ENCODE results near the gene MIEF1. TPM values are rescaled to one million over a fixed set of nuclear protein-coding genes. Genes with fewer than 3 reads are reported as not detected.

Gene MIEF1
- total and polyA plus RNA-seq, 2 of the 8 experiments (the other 6 are each of a cell fraction or from before 2014, with no cell fraction given), result 16.8 to 32.7 TPM

DNA sequence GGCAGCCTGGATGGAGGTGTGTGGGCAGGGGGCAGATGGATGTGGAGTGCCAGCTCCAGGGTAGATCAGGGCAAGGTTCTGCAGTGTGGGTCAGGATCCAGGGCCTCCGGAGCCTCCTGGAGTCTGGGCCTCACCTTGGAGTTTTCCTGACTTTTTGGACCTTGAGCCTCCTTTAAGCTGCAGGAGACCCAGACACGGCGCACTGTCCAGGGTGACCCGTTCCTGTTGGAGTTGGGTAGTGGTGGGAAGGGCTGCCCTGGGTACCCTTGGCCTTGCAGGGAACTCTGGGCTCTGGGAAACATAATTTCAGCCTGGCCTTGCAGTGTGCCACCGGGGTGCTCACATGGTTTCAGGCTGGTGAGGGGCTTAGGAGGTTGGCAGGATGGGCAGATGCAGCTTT is 28.2 kb upstream of the MIEF1 start:
- ChIA-PET POLR2A (ENCODE audit: partially characterized antibody) (interaction anchor here (0.6 to 1.7 kb wide), 2 partner anchors 44 to 405 kb away, joined by 5 read pairs; no protein-coding TSS in a partner anchor), CTCF (ENCODE audit: partially characterized antibody) (interaction anchor here (0.6 to 3.2 kb wide), 4 partner anchors 17 to 242 kb away, joined by 3 to 11 read pairs (median 4); no protein-coding TSS in a partner anchor)
- Histone ChIP-seq H3K4me1 (replicated peaks in 1 of 4; ENCODE audit: control insufficient read depth in 3 of 4, insufficient read depth in 4 of 4, low read length in 3 of 4) (peaks cover 16 to 51% (median 39%) of the 10 kb centered on the region in 4 experiments), H3K4me3 (ENCODE audit: extremely low read depth in 1 of 4, insufficient read depth in 2 of 4, low read depth in 3 of 4, low read length in 4 of 4) (no peak overlapping the region), H2BK5ac (ENCODE audit: low read depth, low read length) (0 out of 2 replicates have a peak overlapping the region, but pooled peaks have one; percentile 30), H4K8ac (ENCODE audit: extremely low read depth, insufficient read depth, low read length) (no peak overlapping the region), H4K20me1 (replicated peaks in 1 of 2; ENCODE audit: control insufficient read depth in 1 of 2, insufficient read depth in 2 of 2, low read length in 2 of 2) (peaks cover 7 to 12% of the 10 kb centered on the region in 2 experiments), H3K18ac (ENCODE audit: extremely low read depth, low read length) (peak overlapping the region; percentile 1; the same call in 1 of the 2 replicates), H2AK5ac (ENCODE audit: low read depth, low read length) (no peak overlapping the region), H3K4me2 (ENCODE audit: insufficient read depth in 1 of 2, low read depth in 2 of 2, low read length in 2 of 2) (no peak overlapping the region), H3K79me1 (ENCODE audit: low read depth, low read length) (peaks cover 3% of the 10 kb centered on the region), H3K56ac (replicated peaks; ENCODE audit: insufficient read length, low read depth, low read length) (no peak overlapping the region), H3K23ac (ENCODE audit: insufficient read length) (no peak overlapping the region), H3K27ac (ENCODE audit: low read depth, low read length) (no peak overlapping the region), H3K79me2 (ENCODE audit: control insufficient read depth in 1 of 2, insufficient read depth in 2 of 2, low read length in 2 of 2) (no peaks in the 10 kb centered on the region), H3K14ac (ENCODE audit: insufficient read length) (no peak overlapping the region), H3K9me3 (ENCODE audit: insufficient read depth in 2 of 2, low read depth in 1 of 2, low read length in 1 of 2) (no peaks in the 10 kb centered on the region), H3K23me2 (ENCODE audit: low read depth, low read length) (no peaks in the 10 kb centered on the region), H3K27me3 (replicated peaks in 1 of 4; ENCODE audit: control insufficient read depth in 3 of 4, extremely low read depth in 1 of 4, insufficient read depth in 3 of 4, low read length in 3 of 4) (no peaks in the 10 kb centered on the region), H2BK120ac (replicated peaks; ENCODE audit: low read depth, low read length) (no peak overlapping the region), H3K36me3 (ENCODE audit: control insufficient read depth in 2 of 4, insufficient read depth in 4 of 4, low read length in 3 of 4) (no peaks in the 10 kb centered on the region), H4K5ac (ENCODE audit: insufficient read length, low read depth, low read length) (no peak overlapping the region), H2BK15ac (ENCODE audit: low read length) (peak overlapping the region; percentile 46; the same call in 1 of the 2 replicates), H2BK20ac (ENCODE audit: low read length) (peak overlapping the region; percentile 15; the same call in 1 of the 2 replicates), H3K9ac (replicated peaks in 1 of 4; ENCODE audit: extremely low read depth in 1 of 4, low read depth in 3 of 4, low read length in 3 of 4) (no peak overlapping the region), H3K4ac (replicated peaks; ENCODE audit: insufficient read length, low read depth, low read length) (no peak overlapping the region), H2BK12ac (ENCODE audit: low read depth, low read length) (peak overlapping the region; percentile 81; the same call in 1 of the 2 replicates), H2AFZ (ENCODE audit: low read length) (no peak overlapping the region), H4K91ac (replicated peaks; ENCODE audit: insufficient read length, low read length) (peak overlapping the region; percentile 15)
- no peak for TF ChIP-seq MAFK (IDR thresholded peaks at IDR 0.05; ENCODE audit: low read depth, low read length)
- no peak for TF ChIP-seq EGR1 (IDR thresholded peaks at IDR 0.05; ENCODE audit: borderline replicate concordance, low read depth, low read length)
- TF ChIP-seq SP1 (IDR thresholded peaks at IDR 0.05; ENCODE audit: low read depth, low read length), result no peak
- TF ChIP-seq ATF2 (IDR thresholded peaks at IDR 0.05; ENCODE audit: low read length), result no peak
- no peak for TF ChIP-seq CREB1 (IDR thresholded peaks at IDR 0.05)
- TF ChIP-seq SRF (IDR thresholded peaks at IDR 0.05; ENCODE audit: low read depth, low read length), result no peak
- FAIRE-seq, result no peak
- 92% methylated on average over 4 of the region's 5 CpGs; no CpG with 5 or more reads in 1 of the 2 experiments for WGBS, 2 experiments (ENCODE audit: extremely low coverage in 1 of 2, insufficient coverage in 1 of 2, insufficient read length in 1 of 2, insufficient replicate concordance in 2 of 2, low coverage in 1 of 2, low lambda C conversion rate in 2 of 2, missing lambda C conversion rate in 1 of 2)
- no peak for DNase-seq (ENCODE audit: low read depth in 1 of 2, low spot score in 2 of 2)
